ENCODE results near the gene INO80.
"Not testable (repeated sequence)": the region's sequence is repeated elsewhere in the genome, so short reads cannot be mapped to it uniquely, and the experiment has no call there.

The INO80 gene, protein sequence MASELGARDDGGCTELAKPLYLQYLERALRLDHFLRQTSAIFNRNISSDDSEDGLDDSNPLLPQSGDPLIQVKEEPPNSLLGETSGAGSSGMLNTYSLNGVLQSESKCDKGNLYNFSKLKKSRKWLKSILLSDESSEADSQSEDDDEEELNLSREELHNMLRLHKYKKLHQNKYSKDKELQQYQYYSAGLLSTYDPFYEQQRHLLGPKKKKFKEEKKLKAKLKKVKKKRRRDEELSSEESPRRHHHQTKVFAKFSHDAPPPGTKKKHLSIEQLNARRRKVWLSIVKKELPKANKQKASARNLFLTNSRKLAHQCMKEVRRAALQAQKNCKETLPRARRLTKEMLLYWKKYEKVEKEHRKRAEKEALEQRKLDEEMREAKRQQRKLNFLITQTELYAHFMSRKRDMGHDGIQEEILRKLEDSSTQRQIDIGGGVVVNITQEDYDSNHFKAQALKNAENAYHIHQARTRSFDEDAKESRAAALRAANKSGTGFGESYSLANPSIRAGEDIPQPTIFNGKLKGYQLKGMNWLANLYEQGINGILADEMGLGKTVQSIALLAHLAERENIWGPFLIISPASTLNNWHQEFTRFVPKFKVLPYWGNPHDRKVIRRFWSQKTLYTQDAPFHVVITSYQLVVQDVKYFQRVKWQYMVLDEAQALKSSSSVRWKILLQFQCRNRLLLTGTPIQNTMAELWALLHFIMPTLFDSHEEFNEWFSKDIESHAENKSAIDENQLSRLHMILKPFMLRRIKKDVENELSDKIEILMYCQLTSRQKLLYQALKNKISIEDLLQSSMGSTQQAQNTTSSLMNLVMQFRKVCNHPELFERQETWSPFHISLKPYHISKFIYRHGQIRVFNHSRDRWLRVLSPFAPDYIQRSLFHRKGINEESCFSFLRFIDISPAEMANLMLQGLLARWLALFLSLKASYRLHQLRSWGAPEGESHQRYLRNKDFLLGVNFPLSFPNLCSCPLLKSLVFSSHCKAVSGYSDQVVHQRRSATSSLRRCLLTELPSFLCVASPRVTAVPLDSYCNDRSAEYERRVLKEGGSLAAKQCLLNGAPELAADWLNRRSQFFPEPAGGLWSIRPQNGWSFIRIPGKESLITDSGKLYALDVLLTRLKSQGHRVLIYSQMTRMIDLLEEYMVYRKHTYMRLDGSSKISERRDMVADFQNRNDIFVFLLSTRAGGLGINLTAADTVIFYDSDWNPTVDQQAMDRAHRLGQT (N-terminal part only)
- 48.7 to 77.9 (median 61.7) reads per million in 17 experiments for total RNA-seq

DNA sequence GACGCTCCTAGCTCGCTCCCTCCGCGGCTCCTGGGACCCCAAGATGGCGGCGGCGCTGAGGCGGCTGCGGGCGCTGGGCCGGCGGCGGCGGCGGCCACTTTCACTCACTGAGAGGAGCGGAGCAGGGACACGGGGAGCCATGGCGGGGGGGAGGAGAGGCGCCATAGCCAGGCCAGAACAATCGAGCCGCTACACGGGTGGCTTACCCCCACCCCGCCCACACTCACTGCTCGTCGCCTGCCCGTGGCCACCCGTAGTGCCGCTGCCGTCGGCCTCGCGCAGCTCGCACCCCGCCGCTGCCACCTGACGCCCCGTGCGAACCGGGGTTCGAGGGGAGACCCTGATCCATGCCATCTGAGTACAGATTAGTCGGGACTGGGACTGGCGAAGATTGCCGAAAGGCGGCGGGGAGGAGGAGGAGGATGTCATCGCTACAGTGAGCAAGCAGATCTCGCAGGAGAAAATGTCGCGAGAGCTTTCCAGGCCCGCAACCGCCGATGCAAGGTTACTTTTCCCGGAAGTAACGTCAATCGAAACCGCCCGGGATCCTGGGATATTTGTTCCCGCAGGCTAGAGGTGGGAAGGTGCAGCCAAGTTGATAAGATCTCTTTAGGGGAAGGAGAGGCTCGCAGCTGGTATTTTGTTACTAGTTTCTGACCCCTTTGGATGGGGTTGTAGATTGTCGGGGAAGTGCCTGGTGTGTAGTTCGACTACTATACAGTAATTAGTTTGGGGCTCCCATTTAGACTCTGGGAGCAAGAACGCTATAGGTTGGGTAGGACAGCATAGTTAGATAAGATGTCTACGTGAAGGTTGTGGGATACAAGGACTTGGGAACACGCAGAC, at the start of gene INO80:
Gene INO80, minus strand, starts transcription at position 165 of the 846 bp plus-strand sequence. CDS start 19,970 bp downstream, outside the sequence.
- peak; percentile 99 for DNase-seq

DNA sequence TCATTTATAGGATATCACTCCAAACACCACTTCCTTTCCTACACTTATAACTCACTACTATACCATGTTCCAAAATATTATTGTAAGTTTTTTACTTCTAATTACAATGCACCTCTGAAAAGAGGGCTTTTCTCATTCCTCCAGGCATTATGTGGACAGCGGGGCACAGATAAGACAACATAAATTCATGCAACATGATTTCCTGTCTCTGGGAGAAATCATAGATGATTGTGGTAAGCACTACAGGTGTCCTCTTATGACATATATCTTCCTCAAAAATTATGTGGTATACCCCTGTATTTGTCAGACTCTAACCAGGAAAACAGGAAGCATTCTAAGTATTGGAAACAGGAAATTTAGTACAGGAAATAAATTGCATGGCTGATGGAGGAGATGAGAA, 45.7 kb upstream of the INO80 start:
- no peak for DNase-seq

DNA sequence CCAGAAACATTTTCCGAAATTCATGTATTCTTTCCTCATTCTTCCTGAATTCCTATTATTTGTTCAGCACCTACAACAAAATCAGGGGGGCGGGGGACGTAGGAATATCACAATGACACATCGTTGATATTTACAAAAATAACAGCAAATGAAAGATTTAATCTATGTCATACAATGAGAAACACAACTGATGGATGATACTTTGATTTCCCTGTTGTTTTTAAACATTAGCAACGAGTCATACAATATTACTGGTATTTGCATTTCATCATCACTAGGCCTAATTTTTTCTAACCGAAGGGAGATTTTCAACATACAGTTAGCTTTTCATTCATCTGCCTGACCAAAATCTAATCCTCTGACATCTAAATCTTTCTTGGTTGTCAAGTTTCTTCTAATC, 45.3 kb upstream of the INO80 start:
- DNase-seq, result no peak

DNA sequence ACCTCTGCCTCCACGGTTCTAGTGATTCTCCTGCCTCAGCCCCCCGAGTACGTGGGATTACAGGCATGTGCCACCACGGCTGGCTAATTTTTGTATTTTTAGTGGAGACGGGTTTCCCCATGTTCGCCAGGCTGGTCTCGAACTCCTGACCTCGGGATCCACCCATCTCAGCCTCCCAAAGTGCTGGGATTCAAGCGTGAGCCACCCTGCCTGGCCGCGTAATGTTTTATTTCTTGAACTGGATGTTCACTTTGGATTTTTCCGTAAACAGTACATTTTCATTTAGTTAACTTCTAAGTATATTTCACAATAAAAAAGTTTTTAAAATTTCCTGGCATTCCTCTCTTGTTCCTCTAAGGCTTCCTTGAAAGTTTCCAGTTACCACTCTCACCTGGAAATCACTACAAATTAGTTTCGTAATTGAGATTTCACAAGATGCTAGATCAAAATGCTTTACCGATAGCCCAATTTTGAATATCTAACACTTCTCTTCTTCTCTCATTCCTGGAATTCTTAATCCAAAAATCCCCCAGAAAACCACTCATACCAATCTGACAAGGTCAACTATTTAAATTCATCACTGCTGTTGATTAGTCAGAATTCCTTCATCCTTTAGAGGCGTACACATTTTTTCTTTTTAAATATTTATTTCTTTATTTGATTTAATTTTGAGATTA, 44.7 kb upstream of the INO80 start:
- DNase-seq, result no peak

DNA sequence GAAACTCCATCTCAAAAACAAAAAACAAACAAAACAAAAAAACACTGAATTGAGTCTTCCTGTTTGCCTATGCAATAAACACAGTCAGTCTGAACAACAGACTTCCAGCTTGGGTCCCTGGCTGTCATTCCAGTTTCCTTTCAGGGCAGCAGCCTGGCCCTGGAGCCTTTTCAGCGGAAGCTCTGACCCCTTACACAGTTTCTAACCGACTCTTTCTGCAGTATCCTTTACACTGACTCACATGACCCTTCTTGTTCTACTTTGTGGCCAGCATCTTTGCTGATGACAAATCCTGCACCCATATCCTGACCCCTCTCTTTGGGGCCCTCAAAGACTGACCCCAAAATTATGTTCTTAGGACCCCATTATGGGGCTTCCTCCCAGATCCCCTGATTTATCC, 38.3 kb upstream of the INO80 start:
- DNase-seq, result no peak

DNA sequence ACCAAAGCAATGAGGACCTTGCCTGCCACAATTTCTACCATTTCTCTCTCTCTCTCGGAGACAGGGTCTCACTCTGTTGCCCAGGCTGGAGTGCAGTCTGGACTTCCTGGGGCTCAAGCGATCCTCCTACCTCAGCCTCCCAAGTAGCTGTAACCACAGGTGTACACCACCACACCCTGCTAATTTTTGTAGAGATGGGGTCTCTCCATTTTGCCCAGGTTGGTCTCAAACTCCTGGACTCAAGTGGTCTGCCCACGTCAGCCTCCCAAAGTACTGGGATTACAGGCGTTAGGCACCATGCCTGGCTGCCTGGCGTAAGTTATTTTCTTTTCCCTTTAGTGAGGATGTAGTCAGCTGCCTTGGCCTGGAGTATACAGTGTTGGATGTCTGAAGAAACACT, 37.7 kb upstream of the INO80 start:
- DNase-seq, result no peak

DNA sequence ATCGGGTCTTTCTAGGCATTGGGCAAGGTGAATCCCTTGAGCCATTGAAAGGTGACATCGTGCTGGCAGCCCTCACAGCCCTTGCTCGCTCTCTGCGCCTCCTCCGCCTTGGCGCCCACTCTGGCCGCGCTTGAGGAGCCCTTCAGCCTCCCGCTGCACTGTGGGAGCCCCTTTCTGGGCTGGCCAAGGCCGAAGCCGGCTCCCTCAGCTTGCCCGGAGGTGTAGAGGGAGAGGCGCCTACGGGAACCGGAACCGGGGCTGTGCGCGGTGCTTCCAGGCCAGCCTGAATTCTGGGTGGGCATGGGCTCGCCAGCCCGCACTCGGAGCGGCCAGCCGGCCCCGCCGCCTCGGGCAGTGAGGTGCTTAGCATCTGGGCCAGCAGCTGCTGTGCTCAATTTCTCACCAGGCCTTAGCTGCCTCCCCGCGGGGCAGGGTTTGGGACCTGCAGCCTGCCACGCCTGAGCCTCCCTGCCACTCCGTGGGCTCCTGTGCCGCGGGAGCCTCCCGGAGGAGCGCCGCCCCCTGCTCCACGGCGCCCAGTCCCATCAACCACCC, 35.4 kb upstream of the INO80 start:
- no peak for DNase-seq

DNA sequence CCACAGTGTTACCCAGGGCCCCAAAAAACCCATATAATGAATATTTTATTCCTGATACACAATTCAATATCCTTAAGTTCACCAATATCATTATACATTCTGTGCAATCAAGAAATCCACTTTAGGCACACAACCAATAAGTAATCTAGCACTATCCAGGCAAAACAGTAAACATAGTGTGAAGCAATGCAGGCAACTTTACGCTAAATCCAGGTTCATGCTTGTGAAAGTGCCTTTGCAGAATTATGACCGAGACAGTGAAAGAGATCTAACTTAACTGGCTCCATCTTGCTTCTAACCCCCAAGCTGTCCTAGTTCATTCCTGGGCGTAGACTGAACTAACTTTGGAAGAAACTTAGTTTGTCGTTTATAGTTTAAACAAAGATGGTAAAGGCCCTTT, 34.2 kb upstream of the INO80 start:
- no peak for DNase-seq

DNA sequence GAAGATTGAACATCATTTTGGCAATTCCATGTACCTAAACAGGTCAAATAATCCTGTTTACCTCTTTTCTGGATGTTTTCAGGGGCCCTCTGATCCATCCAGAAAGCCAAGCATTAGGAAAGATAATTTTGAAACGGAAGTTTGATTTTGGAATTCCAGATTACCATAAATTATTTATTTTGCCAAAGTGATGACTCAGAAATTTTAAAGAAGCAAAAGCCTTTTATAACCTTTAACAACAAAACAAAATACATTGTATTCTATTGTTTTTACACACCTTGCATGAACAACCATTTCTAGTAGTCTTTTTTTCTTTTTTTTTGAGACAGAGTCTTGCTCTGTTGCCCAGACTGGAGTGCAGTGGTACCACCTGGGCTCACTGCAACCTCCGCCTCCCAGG, 32.0 kb upstream of the INO80 start:
- DNase-seq, result no peak

DNA sequence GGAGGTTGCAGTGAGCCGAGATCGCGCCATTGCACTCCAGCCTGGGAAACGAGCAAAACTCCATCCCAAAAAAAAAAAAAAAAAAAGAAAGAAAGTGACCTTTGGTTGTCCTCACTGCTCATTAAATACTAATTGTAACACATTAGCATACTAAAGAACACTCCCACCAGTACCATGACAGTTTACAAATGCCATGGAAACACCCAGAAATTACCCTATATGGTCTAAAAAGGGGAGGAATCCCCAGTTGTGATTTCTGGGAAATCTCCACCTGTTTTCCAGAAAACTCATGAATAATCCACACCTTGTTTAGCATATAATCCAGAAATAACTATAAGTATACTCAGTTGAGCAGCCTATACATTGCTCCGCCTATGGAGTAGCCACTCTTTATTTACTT, 23.5 kb upstream of the INO80 start:
- DNase-seq, result no peak

DNA sequence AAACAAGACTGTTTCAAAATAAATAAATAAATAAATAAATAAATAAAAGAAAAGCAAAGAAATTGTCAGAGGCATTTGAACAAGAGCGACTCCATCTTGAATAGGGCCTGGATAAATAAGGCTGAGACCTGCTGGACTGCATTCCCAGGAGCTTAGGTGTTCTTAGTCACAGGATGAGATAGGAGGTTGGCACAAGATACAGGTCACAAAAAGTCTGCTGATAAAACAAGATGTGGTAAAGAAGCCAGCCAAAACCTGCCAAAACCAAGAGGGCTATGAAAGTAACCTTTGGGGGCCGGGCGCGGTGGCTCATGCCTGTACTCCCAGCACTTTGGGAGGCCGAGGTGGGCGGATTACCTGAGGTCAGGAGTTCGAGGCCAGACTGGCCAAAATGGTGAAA, 23.0 kb upstream of the INO80 start:
- not testable (repeated sequence) for DNase-seq

DNA sequence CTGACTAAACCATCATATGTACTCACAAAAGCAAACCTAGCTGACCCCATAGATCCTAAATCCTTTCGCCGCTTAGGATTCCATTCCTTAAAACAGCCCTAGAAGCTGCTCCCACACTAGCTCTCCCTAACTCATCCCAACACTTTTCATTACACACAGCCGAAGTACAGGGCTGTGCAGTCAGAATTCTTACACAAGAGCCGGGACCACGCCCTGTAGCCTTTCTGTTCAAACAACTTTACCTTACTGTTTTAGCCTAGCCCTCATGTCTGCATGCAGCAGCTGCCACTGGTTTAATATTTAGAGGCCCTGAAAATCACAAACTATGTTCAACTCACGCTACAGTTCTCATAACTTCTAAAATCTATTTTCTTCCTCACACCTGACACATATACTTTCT, 19.5 kb upstream of the INO80 start:
- DNase-seq, result not testable (repeated sequence)

DNA sequence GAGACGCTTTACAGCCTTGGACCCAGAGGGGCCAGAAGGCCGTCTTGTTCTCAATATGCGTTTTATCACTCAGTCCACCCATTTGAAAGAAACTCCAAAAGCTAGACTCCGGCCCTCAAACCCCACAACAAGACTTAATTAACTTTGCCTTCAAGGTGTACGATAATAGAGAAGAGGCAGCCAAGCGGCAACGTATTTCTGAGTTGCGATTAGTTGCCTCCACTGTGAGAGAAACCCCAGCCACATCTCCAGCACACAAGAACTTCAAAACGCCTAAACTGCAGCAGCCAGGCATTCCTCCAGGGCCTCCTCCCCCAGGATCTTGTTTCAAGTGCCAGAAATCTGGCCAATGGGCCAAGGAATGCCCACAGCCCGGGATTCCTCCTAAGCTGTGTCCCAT, 17.4 kb upstream of the INO80 start:
- DNase-seq, result no peak

DNA sequence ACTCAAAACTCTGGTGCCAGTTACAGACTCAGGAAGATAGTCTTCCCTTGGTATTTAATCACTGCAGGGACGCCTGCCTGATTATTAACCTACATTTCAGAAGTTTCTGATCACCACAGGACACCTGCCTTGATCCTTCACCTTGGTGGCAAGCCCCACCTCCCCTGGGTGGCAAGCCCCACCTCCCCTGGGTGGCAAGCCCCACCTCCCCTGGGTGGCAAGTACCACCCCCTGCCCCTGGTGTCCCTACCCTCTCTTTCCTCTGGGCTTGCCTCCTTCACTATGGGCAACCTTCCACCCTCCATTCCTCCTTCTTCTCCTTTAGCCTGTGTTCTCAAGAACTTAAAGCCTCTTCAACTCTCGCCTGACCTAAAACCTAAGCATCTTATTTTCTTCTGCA, 16.0 kb upstream of the INO80 start:
- DNase-seq, result not testable (repeated sequence)

DNA sequence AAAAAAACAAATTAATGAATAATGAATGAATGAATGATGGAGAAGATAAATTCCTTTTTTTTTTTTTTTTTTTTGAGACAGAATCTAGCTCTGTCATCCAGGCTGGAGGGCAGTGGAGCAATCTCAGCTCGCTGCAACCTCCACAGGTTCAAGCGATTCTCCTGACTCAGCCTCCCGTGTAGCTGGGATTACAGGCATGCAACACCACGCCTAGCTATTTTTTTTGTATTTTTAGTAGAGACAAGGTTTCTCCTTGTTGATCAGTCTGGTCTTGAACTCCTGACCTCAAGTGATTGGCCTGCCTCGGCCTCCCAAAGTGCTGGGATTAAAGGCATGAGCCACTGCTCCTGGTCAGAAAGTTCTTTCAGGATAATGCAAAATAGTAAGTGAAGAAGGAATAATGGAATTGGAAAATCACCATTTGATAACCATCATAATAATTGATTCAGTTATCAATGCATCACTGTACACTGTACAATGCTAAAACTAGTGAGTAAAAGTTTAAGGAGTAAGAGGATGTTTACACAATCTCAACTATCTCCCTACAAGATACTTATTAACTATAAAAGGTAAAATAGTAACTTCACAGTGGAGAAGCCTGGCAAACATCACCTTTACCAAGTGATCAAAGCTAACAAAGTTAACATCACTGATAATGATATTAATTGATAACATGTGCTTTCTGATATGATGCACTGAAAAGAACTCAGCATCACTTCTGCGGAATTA, 12.3 kb upstream of the INO80 start:
- DNase-seq, result no peak

DNA sequence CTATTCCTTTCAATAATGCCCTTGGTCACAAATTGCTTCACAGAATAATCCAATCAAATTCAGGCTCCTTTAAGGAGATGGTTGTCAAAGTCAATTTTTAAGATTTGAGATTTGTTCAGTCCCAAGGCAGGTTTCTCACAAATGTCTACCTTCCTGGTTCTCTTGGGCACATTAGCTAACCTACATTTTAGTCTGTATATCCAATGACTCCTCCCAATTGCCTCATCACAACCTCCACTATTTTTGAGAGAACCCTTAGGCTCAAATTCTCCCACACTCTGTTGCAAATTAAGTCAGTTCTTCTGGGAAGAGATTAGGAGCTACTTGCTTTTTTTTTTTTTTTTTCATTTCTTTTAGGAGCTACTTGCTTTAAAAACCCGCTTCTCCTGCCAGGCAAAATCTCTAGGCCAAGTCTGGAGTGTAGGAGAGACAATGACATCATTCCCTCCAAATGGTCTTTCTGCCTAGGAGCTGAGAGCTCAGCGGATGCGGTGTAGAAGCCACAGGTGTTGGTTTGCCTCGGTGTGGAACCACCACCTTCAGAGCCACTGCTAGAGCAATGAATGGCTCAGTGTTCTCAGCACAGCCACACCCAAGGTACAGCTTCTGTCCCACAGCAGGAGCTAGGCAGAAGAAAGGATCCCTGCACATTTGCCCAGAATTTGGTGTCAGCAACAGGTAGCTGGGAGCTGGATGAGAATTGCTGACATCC, 10.0 kb upstream of the INO80 start:
- no peak for DNase-seq

DNA sequence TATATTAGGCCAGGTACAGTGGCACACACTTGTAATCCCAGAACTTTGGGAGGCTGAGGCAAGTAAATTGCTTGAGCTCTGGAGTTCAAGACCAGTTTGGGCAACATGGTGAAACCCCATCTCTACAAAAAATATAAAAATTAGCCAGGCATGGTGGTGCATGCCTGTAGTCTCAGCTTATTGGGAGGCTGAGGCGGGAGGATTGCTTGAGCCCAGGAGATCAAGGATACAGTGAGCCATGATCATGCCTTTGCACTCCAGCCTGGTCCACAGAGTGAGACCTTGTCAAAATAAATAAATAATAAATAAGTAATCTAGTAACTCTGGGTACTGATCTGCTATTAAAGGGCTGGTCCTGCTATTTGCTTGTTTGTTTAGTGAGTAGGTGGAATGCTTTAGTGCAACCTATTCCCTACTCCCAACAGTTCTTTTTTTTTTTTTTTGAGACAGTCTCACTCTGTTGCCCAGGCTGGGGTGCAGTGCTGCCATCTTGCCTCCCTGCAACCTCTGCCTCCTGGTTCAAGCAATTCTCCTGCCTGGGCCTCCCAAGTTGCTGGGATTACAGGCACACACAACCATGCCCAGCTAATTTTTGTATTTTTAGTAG, 9.1 kb upstream of the INO80 start:
- no peak for DNase-seq

DNA sequence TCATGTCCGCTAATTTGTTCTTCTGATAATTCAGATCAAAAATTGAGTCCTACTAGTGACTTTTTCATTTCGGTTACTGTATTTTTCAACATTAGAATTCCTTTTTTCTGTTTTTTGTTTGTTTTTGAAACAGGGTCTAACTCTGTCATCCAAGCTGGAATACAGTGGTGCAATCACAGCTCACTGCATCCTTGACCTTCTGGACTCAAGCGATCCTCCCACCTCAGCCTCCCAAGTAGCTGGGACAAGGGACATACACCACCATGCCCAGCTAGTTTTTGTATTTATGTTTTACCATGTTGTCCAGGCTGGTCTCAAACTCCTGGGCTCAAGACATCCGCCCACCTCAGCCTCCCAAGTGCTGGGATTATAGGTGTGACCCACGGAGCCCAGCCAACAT, 8.0 kb upstream of the INO80 start:
- DNase-seq, result no peak

DNA sequence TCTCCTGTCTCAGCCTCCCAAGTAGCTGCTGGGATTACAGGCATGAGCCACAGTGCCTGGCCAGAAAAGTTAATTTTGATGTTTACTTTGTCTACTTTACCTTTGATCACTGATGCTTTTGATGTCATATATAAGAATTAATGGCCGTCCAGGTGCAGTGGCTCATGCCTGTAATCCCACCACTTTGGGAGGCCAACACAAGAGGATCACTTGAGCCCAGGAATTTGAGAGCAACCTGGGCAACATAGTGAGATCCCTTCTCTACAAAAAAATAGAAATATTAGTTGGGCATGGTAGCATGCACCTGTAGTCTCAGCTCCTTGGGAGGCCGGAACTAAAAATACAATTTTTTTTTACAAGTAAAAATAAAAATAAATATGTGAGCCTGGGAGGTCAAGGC, 6.8 kb upstream of the INO80 start:
- DNase-seq, result no peak
